Testis (tissue), 2 donors: ENCODE measurements around the gene SERTAD2.

Experiments
- POLR2A ChIP-seq: fragments of 450-650 bp; IDR thresholded peaks from one replicate; pipeline ENCODE4 v1.6.1; 2017; ENCODE audit warnings: antibody characterized with exemption, mild to moderate bottlenecking, moderate library complexity
- TF ChIP-seq, protein P1 (sequence below), 3 experiments: fragments of 450-650 bp in 2 of 3; fragments of 200-600 bp in 1 of 3; sonication (generic) in 1 of 3; IDR thresholded peaks; one replicate each; pipeline ENCODE4 v1.5.1; 2016 to 2019; ENCODE audit warnings: antibody characterized with exemption in 3 of 3, mild to moderate bottlenecking in 2 of 3, moderate library complexity in 1 of 3

DNA sequence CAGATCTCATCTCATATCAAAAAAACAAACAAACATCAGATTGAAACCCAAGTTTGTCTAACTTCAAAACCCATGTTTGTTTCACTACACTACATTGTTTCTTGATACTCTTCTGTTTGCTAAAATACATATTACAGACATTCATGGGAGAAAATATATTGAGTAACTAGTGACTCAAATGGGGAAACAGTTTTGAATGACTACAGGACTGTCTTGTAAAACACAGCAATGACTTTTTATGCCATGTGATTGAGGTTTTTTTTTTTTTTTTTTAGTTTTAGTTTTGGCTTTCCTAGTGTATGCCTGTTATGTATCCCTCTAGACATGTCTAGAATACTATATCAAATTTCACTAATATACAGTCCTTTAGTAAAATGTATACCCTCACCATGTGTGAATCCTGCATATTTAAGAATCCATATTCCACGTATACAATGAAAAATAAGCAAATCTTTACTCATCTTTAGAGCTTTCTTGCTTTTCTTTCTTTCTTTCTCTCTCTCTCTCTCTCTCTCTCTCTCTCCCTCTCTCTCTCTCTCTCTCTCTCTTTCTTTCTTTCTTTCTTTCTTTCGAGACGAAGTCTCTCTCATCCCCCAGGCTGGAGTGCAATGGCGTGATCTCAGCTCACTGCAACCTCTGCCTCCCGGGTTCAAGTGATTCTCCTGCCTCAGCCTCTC, 46.6 kb upstream of the SERTAD2 start:
- no peak for TF ChIP-seq POLR2A
- TF ChIP-seq, protein P1, sequence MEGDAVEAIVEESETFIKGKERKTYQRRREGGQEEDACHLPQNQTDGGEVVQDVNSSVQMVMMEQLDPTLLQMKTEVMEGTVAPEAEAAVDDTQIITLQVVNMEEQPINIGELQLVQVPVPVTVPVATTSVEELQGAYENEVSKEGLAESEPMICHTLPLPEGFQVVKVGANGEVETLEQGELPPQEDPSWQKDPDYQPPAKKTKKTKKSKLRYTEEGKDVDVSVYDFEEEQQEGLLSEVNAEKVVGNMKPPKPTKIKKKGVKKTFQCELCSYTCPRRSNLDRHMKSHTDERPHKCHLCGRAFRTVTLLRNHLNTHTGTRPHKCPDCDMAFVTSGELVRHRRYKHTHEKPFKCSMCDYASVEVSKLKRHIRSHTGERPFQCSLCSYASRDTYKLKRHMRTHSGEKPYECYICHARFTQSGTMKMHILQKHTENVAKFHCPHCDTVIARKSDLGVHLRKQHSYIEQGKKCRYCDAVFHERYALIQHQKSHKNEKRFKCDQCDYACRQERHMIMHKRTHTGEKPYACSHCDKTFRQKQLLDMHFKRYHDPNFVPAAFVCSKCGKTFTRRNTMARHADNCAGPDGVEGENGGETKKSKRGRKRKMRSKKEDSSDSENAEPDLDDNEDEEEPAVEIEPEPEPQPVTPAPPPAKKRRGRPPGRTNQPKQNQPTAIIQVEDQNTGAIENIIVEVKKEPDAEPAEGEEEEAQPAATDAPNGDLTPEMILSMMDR (IDR thresholded peaks at IDR 0.05): no peak
